GM19328 (cell line): ENCODE measurements around the gene ZDHHC19.

ENCODE experiments used
- ATAC-seq: cut with Tn5 transposase; IDR thresholded peaks from one replicate; pipeline ENCODE4 v1.9.1; 2021; ENCODE audit warnings: mild to moderate bottlenecking, moderate library complexity; ENCODE audit not compliant: unreplicated experiment

ZDHHC19 gene

GRCh38 chr3:196150481-196150880 is 60.7 kb downstream of the ZDHHC19 start:
- no peak for ATAC-seq

GRCh38 chr3:196149831-196150301 is 61.3 kb downstream of the ZDHHC19 start:
- no peak for ATAC-seq

GRCh38 chr3:196149375-196149774 is 61.8 kb downstream of the ZDHHC19 start:
- ATAC-seq, result no peak
